Islet precursor cell (in vitro differentiated cells): Measurements from ENCODE around the gene NFATC4.

Experiments used
- DNase-seq: peaks from one replicate; pipeline ENCODE4 v3.0.0-alpha.2; 2018

The NFATC4 gene

GRCh38 chr14:24390701-24391468 lies 22.9 kb downstream of the NFATC4 start:
- DNase-seq: no peak

DNA sequence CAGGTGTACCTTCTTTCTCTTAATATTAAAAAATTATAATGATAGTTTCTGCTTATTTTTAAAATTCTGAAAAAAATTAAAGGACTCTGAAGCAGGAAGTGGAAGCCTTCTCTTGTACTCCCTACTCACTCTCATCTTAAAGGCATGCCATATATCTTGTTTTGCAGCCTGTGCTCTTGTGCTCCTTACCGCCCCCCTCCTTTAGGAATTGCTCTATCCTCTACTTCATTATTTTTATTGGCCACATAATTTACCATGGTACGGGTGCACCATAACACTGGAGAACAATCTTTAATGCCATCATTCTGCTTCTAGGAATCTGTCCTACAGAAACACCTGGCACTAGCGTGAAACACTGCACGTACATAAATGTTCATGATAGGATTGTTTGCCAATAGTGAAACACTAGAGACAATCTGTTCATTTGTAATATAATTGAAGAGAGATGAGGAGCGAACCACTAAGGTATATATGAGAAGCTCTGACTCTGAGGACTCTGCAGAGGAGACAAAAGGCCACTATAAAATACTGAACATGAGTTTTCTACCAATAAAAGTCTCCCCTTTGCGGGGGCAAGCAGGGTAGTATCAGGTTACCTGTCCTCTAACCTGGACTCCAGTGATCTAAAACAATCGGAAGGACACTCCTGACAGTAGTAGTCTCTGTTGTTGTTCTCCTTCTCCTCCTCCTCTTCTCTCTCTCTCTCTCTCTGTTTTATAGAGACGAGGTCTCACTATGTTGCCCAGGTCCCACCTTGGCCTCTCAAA lies 24.5 kb downstream of the NFATC4 start:
- DNase-seq: no peak

GRCh38 chr14:24394275-24394674 lies 26.3 kb downstream of the NFATC4 start:
- DNase-seq: no peak

DNA sequence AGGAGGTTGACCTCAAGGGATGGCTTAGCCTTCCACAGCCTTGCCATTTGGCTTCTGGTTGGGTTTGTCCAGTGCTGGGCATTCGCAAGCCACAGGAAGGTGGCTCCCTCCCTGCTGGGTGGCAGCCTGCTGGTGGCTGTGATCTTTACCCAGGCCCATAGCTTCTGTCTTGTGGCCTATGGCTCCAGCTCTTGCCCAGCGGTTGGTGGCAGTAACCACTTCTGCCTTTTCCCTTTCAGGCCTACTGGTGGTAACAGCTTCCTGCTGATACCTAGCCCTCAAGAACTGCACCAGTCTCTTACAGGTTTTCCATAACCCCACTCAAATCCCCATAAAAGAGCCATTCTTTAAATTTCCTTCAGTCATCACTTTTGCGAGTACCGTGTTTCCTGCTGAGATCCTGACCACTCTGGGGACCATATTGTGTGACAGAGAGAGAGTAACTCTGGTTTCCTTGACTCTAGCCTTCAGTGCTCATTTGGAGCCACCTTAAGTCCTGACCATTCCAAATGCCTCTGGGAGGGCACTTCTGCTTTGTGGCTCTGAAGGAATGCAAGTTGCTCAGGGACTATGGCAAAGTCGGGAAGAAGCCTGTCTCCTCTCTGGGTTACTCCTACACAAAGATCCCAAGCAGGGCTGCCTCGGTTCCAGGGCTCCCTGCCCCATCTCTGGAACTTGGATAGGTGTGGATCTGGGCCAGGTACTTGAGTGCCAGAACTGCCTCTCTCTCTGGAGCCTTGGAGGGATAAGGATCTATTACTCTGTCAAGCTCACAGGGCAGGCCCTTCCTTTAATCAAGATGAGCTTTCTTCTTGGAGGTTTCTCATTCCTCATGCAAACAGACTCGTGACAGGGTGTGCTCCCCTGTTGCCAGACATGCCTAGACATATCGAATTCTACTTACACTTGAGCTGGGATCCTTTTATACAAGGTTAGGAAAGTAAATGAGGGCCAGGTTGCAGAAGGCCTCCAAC lies 27.9 kb downstream of the NFATC4 start:
- no peak for DNase-seq

DNA sequence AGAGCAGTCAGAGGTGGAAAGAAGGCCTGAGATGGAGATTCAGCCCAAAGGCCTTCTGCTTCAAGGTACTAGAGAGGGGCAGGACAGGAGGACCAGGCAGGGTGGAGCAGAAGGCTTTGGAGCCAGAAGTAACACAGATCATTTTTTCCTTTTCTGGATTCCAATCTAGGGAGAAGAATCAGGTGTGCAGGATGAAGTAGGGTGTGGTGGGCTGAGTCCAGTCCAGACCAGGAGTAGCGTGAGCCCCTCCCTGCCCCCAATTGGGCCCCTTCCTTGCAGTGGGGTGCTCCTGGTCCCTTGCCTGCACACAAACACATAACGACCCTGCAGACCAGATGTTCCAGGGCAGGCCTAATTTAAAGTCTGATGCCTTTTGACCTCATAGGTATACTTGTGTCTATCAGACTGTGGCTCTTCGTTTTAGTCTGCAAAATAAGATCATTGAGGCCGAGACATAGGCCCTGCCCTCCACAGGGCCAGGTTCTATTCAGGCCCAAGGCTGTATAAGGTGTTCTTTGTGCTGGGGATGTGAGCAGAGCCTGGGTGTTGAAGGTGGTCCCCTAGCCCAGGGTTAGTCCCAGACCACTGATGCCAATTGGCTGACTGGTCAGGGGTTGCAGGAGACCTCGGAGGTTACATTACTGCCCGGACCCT lies 29.8 kb downstream of the NFATC4 start:
- DNase-seq: no peak

DNA sequence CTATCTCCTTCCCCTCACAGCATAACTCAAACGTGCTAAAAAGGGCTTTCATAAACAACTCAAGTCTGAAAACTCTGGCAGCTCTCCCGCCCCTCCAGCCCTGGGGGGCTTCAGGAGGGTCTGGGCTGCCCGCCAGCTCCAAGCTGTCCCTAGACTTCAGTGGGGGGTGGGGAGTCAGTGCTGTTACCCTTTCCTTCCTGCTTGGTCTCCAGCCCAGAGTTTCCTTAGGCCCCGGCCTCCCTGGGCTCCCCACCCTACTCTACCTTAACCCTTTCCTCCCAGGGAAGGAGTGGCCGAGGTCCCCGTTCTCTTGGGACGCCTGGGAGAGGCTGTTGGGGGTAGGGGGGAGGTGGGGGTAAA lies 30.3 kb downstream of the NFATC4 start:
- no peak for DNase-seq

DNA sequence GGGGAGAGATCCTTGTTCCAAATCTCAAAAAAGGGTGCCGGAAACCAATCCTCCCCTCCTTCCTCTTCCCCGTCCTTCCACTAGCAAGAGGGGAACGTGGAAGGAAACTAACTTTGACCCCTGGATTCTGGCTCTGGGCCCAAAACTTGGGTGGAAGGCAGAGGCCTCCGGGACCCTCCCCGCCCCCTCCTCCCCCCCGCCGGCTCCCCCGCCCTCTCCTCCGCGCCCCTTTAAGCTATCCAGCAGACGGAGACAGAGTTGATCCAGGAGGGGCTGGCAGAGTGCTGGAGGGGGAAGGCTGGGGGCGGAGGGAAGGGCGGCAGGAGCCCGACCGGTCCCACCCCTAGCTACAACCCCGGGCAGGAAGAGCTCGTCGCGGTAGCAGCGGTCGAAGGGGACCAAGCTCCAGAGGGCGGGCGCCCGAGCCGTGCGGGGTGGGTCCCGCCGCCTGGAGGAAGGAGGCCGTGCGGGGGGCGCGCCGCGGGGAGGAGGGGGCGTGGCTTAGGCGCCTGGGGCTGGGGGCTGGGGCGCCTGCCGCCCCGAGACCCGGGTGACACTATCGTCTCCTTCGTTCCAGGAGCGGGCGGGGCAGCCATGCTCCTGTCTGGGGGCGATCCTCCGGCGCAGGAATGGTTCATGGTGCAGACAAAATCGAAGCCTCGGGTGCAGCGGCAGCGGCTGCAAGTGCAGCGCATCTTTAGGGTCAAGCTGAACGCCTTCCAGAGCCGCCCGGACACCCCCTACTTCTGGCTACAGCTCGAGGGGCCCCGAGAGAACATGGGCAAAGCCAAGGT lies 30.9 kb downstream of the NFATC4 start, which contains the start of gene NYNRIN:
Gene NYNRIN (plus strand): TSS at position 351 of the 794 bp plus-strand sequence. CDS start 244 bp downstream, at position 595.
- DNase-seq: peak; percentile 87

DNA sequence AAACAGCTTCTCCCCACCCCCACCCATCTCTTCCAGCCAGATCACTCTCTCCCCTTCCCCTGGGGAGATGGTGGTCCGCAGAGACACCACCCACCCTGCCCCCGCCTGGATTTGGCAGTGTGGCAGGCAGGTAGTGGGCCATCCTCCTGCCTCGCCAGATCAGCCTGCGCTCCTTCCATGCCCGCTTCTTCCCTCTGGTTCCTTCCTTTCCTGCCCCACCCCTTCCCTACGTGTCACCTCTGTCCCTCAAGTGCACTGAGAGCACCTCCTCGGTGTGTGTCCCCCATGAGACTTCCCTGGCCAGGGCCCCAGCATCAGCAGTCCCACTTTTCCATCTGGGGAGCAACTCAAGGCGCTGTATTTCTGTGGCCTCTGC lies 31.5 kb downstream of the NFATC4 start:
- no peak for DNase-seq

DNA sequence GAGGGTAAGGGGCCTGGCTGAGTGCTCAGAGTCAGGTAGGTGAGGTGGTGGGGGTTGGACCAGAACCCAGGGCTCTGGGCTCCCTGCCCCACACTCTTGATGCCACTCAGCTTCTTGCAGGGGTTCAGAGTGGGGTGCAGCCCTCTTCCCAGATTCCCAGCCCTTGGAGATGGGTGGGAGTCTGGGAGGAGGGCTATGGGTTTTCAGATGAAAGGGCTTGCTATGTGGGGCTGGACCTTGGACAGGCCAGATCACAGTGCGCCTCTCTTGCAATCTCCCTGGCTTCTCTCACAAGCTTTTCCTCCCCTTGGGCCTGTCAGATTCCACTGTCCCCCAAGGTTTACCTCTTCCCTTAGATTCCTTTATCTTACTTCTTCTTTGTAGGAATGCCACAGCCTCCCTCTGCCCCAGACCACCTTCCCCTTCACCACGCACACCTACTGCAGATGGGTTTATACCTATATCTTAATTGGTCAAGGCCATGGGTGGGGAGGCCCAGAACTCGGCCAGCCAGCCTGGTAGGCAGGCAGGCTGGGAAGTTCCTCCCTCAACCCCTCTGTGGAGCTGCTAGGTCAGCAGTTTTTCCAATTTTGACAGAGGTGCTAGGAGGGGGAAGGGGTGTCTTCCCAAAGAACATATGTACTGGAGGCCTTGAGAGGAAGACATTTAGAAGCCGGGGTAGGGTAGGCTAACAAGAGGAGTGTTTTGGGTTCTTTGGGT lies 32.2 kb downstream of the NFATC4 start:
- no peak for DNase-seq

DNA sequence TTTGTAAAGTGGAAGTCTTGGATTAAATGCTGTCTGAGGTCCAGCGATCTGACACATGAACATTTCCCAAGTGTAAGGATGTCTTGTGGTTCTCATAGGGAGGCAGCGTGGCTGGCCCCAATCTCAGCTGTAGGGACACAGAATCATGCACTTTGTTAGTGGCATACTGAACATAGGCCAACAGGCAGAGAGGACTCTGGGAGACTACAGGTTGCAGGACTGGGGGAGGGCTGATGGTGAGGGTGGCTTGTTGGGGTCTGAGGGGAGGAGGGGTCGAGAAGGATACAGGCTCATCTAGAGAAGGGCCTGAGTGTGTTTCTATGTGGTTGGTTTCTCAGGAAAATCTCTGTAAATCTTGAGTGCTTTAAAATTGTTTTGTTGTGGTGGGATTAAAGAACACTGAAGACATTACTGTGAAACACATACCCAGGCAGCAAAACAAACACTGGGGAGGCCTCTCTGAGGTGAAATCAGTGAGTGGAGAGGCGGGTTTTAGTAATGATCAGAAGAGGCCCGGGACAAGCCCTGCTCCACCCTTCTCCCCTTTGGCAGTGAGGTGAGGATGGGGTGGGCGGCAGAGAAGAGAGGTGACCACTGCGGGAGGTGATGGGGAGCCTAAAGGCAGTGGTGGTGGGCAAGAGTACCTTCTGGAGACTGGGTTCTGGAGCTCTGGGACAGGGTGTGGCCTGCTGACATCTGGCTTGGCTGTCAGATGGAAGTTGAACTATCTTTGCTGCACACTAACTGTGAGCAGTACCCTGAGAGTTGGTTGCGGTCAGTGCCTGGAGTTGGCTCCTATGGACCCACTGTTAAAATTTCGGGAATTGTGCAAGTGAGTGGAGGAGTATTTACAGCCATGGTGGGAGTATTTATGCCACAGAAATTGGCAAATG lies 34.1 kb downstream of the NFATC4 start:
- DNase-seq: no peak

DNA sequence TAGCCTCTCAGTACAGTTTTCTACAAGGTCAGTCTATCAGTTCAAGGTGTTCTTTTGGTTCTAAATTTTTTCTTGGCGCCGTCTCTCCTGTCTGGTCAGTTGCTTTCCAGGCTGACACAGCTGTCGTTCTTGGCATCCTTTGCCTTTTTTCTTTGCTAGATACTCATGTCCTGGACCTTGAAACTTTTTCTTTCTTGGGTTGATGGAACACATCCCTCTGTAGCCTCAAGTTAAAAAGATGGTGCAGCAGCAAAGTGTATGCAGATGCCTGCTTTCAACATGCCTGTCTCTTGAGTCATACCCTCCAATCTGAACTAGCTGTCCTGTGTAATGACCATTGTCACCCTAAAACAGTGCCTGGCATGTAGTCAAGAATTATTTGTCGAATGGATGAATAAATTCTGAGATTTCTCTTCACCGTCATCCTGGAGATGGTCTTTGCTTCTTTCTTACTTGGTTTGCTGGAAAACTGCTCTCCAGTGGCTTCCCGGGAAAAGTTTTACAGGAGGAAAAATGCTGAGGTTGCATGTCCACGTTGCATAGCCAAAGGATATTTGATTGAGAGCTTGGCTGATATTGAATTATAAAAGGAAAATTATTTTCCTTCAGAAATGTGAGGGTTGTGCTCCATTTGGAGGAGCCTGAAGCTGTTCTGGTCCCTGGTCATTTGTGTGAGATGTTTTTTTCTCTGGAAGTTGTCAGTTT lies 35.5 kb downstream of the NFATC4 start:
- DNase-seq: peak; percentile 66

DNA sequence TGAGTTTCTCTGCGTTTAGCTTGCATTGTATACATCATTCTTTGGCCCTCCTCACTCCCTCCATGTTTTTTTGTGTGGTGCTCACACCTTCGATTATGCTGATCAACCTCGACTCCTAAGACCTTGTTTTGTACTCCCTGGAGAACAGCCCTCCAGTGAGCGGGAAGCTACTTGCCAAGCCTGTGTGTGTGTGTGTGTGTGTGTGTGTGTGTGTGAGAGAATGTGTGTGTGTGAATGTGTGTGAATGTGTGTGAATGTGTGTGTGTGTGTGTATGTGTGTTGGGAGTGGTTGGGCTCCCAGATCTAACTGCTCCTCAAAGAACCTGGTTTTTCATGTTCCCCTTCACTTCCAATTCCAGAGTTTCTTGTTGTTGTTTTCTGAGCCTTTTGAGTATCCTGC lies 36.8 kb downstream of the NFATC4 start:
- no peak for DNase-seq

DNA sequence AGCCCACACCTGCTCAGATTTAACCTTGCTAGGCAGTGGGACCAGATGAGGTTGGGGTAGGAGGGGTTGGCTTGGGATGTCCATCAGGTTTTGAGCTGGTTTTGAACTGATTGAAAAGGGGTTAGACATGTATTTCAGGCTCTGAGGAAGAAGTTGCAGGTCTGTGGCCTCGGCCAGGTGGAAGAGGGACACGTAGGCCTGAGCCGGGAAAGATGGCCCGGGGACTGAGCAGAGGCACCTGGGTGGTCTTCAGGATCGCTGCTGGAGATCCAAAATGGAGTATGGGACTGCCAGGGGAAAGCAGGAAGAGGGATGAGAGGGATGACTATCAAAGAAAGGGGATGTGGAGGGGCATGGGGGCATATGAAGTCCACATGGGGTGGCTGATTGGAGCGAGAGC lies 38.4 kb downstream of the NFATC4 start:
- no peak for DNase-seq

GRCh38 chr14:24407608-24408325 lies 39.8 kb downstream of the NFATC4 start:
- no peak for DNase-seq

- no peak for DNase-seq
Measured at GRCh38 chr14:24408764-24409163, 40.8 kb downstream of the NFATC4 start.

- no peak for DNase-seq
Measured at GRCh38 chr14:24409192-24409591, 41.2 kb downstream of the NFATC4 start.

GRCh38 chr14:24409956-24410355 lies 42.0 kb downstream of the NFATC4 start:
- DNase-seq: no peak
